Spleen (tissue), 7 donors: ENCODE measurements around the gene CLEC3B.

ENCODE experiments used
- POLR2A ChIP-seq, 3 donors: fragments of 450-650 bp; IDR thresholded peaks; one replicate each; pipeline ENCODE4 v1.5.1; 2017; ENCODE audit warnings: antibody characterized with exemption in 3 of 3, mild to moderate bottlenecking in 1 of 3
- TF ChIP-seq, protein P1 (sequence below), 11 experiments: fragments of 200-600 bp in 7 of 11; fragments of 450-650 bp in 4 of 11; sonication (generic) in 4 of 11; IDR thresholded peaks in 8 of 11; conservative IDR thresholded peaks in 3 of 11; 1 replicate in 7 of 11; 2 replicates in 4 of 11; pipeline versions ENCODE4 v1.4.0 to v1.8.0; 2016 to 2021; ENCODE audit warnings: antibody characterized with exemption in 11 of 11, inconsistent platforms in 4 of 11, mild to moderate bottlenecking in 1 of 11
- donor health status: DM: no; HTN: no; CAD: no; lungs with moderate emphysema.
- donor health status: DM: no; HTN: no; CAD: no.
- donor health status: DM: no; HTN: no; CAD: no.

DNA sequence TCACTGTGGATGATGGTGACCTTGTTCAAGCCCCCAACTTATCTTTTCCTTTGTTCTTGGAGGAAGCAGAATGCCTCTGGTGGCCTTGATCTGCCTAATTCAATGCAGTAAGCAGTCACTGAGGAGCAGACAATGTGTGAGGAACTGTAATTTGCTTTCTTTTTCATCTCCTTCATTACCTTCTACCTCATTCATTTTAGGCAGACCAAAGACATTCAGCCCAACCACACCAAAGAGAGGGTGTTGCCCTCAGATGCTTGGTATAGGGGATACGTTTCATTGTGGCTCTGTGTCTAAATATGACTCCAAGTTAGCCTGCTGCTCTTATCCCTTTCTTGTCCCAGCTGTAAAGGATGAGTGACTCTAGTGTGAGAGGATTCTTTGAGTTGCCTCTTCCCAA, 34.8 kb upstream of the CLEC3B start:
- TF ChIP-seq, protein P1, sequence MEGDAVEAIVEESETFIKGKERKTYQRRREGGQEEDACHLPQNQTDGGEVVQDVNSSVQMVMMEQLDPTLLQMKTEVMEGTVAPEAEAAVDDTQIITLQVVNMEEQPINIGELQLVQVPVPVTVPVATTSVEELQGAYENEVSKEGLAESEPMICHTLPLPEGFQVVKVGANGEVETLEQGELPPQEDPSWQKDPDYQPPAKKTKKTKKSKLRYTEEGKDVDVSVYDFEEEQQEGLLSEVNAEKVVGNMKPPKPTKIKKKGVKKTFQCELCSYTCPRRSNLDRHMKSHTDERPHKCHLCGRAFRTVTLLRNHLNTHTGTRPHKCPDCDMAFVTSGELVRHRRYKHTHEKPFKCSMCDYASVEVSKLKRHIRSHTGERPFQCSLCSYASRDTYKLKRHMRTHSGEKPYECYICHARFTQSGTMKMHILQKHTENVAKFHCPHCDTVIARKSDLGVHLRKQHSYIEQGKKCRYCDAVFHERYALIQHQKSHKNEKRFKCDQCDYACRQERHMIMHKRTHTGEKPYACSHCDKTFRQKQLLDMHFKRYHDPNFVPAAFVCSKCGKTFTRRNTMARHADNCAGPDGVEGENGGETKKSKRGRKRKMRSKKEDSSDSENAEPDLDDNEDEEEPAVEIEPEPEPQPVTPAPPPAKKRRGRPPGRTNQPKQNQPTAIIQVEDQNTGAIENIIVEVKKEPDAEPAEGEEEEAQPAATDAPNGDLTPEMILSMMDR (IDR thresholded peaks at IDR 0.05 in 8 of 11, conservative IDR thresholded peaks at IDR 0.05 in 3 of 11) = no peak
- no peak for TF ChIP-seq POLR2A (IDR thresholded peaks at IDR 0.05)
